Stimulated activated CD8-positive, alpha-beta memory T cell treated with anti-CD3 and anti-CD28 coated beads, Interleukin-4, amount 100 ng/mL, for 4 hours (primary cell): ENCODE measurements around the gene TNRC18.
"Not testable (repeated sequence)": the region's sequence is repeated elsewhere in the genome, so short reads cannot be mapped to it uniquely, and the experiment has no call there.

Experiments
- DNase-seq, 2 donors: peaks; one replicate each; pipeline ENCODE4 v3.0.0-alpha.2; 2020; ENCODE audit warnings: low read depth in 2 of 2, low spot score in 1 of 2

The TNRC18 gene

GRCh38 chr7:5377816-5378215 is 45.8 kb downstream of the TNRC18 start:
- DNase-seq, result no peak

DNA sequence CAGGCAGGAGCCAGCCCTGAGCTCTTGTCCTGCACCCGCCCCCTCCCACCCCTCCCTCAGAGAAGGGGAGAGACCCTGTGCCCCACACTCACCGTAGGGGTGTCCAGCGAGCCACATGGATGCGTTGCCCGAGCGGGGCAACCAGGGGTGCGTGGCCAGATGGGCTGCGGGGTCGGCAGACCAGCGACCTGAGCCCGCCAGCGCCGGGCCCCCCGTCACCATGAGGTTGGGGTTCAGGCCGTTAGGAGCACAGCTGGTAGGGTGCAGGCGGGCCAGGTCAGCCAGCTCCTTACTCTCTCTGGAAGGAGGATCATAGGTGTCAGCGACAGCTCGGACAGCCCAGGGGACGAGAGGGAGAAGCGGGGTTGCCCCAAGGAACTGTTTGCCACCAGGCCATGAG is 46.4 kb downstream of the TNRC18 start:
- no peak for DNase-seq

GRCh38 chr7:5375925-5376324 is 47.7 kb downstream of the TNRC18 start:
- DNase-seq, result no peak

DNA sequence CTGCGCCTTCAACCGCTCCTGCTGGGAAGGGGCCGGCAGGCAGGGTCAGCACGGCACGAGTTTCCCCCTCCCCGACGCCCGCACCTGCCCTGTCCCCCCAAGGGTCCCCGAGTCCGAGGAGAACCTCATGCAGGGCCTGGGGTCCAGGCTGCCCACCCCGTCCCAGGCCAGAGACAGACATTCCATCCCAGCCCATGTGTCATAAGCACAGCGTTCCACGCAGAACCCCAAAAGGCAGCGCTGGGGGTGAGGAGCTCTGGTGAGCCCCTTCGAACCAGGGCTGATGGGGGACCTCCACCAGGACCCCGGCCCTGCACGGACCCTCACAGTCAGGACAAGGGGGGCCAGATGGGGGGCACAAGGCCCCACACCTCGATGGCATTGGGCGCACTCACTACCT is 49.2 kb downstream of the TNRC18 start:
- DNase-seq, result no peak

- no peak for DNase-seq
Observed at GRCh38 chr7:5373300-5373699, 50.3 kb downstream of the TNRC18 start.

GRCh38 chr7:5370454-5371353 is 52.9 kb downstream of the TNRC18 start:
- no peak for DNase-seq

DNA sequence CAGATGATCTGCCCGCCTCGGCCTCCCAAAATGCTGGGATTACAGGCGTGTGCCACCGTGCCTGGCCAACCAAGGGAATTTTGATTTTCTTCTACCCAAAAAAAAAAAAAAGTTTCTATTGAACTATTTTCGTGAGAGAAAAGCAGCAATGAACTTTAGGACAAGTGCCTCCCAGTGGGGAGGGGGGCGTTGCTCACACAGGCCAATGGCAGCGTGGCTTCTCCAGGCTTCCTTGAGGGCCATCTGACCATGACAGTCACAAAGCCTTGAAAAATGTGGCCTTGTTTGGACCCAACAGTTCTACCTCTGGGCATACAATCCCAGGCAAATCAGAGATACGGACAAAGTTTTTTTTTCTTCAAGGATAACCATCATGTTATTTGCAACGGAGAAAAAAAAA is 56.0 kb downstream of the TNRC18 start:
- no peak for DNase-seq

DNA sequence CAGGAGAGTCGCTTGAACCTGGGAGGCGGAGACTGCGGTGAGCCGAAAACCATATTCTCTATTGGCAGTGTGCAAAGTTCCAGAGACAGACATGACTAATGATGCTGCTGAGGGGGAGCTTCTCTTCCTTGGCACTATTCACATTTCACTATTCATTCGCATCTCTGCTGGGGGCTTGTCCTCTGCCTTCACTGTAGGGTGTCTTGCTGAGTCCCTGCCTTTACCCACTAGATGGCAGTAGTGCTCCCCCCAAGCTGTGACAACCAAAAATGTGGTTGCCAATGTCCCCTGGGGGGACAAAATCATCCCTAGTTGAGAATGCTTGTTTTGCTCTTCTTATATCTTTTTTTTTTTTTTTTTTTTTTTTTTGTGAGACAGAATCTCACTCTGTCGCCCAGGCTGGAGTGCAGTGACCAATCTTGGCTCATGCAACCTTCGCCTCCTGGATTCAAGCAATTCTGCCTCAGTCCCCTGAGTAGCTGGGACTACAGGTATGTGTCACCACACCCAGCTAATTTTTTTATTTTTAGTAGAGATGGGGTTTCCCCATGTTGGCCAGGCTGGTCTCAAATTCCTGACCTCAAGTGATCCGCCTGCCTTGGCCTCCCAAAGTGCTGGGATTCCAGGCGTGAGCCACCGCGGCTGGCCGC is 57.5 kb downstream of the TNRC18 start:
- peak; percentile 36 to 38 for DNase-seq

DNA sequence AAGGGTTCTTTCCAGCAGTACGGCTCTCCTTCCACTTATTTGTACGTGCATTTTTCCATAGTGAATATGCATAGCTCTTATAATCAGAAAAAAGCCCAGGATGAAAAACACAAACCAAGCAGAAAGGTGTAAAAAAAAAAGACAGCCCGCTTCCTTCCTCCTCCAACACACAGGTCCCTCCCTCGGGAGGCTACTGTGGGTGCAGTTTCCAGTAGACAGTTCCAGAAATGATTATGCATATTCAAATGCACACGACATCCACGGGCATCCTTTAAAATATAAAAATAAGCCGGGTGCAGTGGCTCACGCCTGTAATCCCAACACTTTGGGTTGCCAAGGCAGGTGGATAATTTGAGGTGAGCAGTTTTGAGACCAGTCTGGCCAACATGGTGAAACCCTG is 59.9 kb downstream of the TNRC18 start:
- no peak for DNase-seq

GRCh38 chr7:5362466-5362865 is 61.2 kb downstream of the TNRC18 start:
- no peak for DNase-seq

DNA sequence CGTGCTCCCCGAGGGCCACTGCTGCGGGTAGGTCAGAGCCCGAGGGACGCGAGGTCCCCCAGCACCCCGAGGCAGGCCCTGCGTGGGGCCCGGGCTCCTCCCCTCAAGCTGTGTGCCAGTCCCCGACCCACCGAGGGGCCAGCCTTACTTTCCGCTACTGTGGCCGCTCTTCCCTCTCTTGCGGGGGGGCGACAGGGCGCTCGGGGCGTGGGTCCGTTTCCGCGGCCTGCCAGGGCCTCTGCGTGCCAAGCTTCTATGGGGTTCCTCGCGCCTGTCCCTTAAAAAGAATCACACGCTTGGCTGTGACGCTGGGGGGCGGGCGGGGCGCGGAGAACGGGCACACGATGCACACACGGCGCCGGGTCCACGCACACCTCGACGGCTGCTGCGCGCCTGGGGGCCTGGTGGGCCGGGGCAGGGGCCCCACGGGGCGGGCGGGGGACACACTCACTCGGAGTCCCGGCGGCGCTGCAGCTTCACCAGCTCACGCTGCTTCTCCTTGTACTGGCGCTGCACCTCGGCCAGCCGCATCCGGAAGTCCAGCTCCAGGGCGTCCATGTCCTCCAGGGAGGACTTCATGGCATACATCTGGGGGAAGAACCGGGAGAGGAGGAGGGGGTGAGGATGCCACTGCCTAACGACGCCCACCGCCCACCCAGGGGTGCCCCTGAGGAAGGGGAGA is 62.0 kb downstream of the TNRC18 start:
- DNase-seq, result no peak

DNA sequence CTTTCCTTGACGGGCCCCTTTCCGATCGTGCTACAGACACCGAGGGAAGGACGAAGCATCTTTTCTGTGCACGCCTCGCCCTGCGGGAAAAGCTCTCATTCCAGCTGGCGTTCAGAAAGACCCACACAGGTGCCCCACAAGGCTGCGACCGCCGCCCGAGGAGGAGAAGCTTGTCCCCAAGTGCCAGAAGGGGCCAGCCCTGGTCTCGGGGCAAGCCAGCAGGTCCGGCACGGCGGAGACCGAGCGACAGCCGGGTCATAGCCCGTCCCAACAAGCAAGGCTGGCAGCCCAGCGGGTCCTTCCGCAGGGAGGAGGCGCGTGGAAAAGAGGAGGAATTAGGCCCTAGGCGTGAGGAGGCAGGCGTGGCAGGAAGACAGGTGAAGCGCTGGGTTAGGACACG is 62.7 kb downstream of the TNRC18 start:
- no peak for DNase-seq

- no peak for DNase-seq
Observed at GRCh38 chr7:5360451-5360850, 63.2 kb downstream of the TNRC18 start.

DNA sequence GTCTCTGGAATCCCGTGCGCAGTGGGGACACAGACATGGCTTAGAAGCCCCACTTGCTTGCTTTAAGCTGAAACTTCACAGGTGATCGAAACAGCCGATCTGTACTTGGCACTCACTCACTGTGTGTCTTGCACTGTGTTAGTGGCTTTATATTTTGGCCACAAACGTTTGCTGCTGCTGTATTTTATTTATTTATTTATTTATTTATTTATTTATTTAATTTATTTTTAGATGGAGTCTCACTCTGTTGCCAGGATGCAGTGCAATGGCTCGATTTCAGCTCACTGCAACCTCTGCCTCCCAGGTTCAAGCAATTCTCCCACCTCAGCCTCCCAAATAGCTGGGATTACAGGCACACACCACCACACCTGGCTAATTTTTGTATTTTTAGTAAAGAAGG is 63.6 kb downstream of the TNRC18 start:
- DNase-seq, result not testable (repeated sequence)

DNA sequence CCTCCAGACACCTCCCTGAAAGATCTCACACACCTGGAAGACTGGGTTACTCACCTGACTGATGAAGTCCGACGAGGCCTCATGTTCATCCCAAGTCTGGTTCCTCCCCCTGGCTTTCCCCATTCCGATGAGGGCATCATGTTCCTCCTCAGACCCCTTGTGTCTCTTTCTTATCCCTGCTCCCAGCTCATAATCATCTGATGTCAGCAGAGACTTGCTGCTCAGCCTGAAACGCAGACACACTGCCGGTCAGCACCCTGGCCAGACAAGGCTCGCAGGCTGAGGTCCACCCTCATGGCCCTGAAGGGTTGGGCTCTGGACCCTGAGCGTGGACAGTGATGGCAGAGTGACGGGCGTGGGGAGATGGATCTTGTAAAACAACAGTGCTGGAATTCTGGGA is 64.3 kb downstream of the TNRC18 start:
- DNase-seq, result no peak

DNA sequence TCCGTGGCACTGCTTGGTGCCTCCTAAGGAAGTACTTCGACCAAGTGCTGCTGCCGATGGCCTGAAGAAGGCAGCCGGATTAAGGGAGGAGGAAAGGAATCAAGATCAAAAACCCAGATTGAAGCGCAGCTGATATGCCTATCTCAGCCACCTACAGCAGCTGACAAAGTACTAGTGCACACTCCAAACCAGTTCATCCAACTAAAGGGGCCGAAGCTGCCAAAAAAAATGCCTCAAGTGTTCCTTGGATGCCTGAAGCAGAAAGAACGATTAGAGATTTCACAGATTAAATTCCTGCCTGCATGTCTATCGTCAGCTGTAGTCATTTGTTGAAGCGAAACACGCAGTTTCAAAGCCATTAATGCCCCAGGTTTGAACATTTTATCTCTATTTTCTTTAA is 65.7 kb downstream of the TNRC18 start:
- DNase-seq, result no peak

DNA sequence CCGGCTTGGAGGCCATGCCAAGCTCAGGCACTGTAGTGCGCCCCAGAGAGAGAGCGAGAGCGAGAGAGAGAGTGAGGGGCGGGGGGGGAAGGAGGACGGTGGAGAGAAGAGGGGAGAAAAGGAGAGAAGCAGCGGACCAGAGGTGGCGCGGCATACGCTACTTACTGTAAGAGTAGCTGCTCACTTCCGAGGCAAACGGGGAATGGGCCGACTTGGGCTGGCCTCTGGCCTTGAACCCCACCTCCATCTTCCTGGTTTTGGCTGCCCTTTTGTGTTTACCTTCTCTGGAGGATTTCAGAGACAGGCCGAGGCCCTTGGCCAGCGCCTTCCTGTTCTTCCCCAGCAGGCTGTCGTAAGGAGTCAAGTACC is 66.9 kb downstream of the TNRC18 start:
- no peak for DNase-seq

DNA sequence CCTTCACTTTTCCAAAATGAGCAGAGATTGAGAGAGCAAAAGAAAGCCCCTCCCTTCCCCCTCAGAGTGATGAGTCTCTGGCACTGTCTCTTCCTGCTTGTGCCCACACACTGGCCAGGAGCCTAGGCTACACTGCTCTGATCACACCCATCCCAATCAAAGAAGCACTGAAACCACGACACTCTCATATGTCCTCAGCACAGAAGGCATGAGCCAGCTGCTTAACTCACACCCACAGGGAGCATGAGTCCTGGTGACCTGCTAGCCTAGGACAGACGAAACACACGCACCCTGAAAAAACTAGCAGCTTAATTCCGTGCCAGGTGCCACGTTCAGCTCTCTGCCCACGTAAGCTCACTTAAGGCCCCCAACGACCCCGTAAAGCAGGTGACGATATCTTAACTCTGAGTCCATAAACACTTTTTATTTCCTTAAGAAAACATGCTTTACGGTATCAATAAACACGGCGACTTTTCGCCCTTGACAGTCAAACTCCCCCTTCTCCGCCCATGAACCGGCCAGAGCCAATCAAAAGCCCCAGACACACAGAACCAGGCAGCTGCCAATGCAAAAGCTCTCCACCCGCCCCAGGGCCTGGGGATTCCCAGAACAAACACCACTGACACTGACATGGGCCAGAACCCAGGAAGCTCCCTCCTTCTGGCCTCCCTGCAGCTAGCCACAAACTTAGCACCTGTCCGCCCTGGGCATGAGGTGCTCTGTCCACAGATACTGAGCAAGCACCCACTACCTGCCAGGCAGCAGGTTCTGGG is 69.0 kb downstream of the TNRC18 start:
- DNase-seq, result no peak

- no peak for DNase-seq
Observed at GRCh38 chr7:5352440-5353010, 71.1 kb downstream of the TNRC18 start.

GRCh38 chr7:5351507-5352265 is 71.9 kb downstream of the TNRC18 start:
- DNase-seq, result no peak
